Ishikawa (cell line): Measurements from ENCODE around the gene CAMK2N1.

Source experiments
- EP300 ChIP-seq: IDR thresholded peaks from 2 replicates; pipeline ENCODE4 v1.6.1; 2012; ENCODE audit warnings: borderline replicate concordance
- RAD21 ChIP-seq: IDR thresholded peaks from 2 replicates; pipeline ENCODE4 v1.6.1; 2012; ENCODE audit warnings: low read depth
- TAF1 ChIP-seq: IDR thresholded peaks from 2 replicates; pipeline ENCODE4 v1.6.1; 2012; ENCODE audit warnings: low read depth, mild to moderate bottlenecking
- YY1 ChIP-seq: IDR thresholded peaks from 2 replicates; pipeline ENCODE4 v1.6.1; 2012; ENCODE audit warnings: low read depth

DNA sequence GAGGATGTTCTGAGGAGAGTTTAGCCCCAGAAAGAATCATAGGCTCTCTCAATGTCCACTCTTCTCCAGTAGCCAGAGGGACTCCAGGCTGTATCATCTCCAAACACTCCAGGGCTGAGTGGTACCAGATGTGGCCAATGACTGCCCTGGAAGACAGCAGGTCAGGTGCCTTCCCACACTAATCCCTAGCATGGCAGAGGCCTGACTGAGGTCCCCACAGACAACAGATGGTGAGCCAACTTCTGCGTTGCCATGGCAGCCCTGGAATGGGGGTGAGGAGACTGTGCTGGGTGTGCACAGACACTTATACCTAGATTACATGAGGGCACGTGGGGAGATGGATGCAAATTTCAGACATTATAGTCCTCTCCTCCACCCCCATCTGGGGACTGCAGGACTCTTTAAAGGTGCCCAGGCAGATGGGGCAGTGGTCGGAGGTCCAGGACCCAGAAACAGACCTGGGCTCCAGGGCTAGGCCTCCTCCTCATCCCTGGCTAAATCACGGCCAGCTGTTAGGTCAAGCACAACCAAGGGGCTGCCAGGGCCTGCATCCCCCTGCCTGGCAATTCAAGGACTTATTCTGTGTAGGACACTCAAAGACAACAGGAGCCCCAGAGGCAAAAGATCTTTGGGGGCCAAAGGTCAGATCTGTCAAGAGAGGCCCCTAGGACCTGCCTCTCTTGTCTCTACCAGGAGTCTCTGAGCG, 42.9 kb downstream of the CAMK2N1 start:
- no peak for TF ChIP-seq EP300
- TF ChIP-seq RAD21, result no peak
- TF ChIP-seq YY1, result no peak
- TF ChIP-seq TAF1, result no peak
